Eye (tissue), 1 donor: Measurements from ENCODE around the gene DLX5.
A peak's percentile ranks its signal among the peaks of the same experiment; 100 is the strongest.

Source experiments
- DNase-seq: peaks from one replicate; pipeline ENCODE4 v3.0.0-alpha.2; 2015

DLX5 gene

DNA sequence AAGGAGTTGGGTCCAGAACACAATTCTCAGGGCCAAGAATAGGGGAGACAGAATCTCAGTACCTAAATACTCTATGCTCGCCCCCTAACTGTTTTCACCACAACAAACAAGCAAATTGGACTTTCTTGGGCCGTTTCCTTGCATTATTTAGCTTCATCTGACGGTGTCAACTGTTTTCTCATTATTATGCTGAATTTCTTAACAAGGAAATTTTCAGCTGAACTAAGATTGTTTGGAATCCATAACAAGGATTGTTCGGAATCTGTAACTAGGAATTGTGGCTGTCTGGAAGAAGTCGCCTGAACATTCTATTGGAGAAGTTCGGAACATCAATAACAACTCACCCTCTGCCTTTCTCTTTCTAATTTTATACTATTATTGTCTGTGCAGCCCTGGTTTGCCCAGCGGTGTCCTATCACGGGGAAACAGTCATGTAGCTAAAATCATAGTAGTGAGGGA lies 34.7 kb downstream of the DLX5 start:
- no peak for DNase-seq

DNA sequence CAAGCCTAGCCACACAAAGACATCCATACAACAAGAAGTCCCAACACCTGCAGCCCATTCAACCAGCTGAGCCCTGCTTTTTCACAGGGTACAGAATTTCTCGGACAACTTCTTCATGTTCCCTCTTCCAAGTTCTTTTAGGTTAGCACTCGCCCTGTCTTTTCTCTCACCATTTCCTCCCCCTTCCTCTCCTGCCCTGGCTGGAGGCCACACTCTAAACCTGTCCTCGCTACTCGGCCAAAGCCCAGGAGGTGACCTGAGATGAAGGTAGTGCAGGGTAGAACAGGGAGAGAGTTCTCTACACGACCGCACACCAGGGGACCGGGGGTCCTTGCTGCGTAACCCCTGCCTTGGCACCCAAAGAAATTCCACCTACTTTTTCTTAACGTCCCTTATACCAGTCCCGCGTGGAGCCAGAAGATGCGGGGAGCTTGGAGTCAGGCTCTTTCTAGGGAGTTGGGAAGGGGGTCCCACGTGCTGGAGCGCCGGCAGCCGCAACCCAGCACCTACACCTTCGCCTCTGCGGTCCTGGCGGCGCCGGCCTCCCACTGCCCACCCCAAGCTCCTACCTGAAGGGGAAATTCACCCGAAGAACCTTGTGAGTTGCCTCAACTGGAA lies 35.3 kb downstream of the DLX5 start:
- DNase-seq = peak; percentile 16

DNA sequence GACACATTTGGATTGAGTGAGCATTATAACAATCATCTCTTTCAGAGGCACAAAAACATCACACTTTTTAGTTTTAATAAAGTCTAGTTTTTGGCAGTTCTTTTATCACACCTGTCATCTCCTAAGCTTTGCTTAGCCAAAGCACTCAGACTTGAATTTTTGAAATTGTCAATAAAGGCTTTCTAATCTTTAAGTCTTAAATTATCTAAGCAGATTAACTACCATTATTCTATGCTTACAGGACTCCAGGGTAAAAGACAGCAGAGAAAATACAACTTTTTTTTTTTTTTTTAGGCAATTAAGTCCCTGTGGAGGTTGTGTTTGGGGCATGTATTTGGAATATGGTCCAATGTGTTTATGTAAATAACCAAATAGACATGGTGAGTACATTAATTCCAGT lies 36.9 kb downstream of the DLX5 start:
- no peak for DNase-seq

DNA sequence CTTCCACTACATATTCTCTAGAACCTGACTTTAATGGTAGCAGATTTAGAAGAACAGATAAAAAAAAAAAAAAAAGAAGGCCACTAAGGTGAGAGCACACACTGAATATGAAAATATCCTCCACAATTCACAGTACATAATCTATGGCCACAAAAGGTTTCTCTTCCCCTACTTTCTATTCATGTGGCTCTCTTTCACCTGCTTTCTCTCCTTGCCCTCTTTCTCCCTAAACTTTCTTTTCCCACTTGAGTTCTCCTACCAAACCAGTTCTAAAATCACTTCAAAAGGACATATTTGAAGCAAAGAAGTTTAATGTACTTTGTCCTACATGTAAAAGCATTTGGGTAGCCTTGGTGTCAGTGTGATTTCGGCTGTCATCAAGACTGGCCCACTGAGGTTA lies 37.7 kb downstream of the DLX5 start:
- no peak for DNase-seq

DNA sequence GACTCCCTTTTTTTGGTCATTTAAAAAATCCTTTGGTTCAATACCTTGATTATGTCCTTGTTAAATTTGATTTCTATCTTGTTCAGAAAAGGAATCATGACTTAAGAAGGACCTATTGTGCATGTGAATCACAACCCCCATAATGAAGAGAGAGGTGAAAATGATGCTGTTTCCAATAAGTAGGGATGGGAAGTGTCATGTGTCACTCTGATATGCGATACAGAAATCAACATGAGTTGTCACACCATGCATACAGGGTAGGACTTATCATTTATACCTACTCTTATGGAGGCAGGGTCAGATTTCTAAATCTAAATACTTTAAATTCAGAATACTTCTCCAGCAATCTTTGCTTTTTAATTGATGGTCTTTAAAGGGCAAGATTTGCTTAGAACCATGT lies 38.6 kb downstream of the DLX5 start:
- DNase-seq = no peak

DNA sequence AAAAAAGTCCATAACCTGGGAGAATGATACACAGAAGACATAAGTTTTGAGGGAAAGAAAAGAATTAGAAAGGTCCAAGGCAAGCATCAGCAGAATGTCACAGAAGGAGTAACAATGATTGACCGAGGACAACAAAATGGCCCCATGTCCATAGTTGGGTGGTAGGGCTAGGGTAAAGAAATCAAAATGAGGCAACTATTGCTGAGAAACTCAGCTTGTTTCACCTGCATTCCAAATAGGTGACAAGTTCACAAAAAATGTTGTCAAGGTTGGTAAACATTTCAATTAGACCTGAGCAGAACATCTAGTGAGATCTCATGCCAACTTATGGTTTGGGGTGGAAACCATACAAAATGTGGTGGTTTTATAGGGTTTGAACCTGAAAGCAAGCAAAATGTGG lies 42.0 kb downstream of the DLX5 start:
- no peak for DNase-seq

DNA sequence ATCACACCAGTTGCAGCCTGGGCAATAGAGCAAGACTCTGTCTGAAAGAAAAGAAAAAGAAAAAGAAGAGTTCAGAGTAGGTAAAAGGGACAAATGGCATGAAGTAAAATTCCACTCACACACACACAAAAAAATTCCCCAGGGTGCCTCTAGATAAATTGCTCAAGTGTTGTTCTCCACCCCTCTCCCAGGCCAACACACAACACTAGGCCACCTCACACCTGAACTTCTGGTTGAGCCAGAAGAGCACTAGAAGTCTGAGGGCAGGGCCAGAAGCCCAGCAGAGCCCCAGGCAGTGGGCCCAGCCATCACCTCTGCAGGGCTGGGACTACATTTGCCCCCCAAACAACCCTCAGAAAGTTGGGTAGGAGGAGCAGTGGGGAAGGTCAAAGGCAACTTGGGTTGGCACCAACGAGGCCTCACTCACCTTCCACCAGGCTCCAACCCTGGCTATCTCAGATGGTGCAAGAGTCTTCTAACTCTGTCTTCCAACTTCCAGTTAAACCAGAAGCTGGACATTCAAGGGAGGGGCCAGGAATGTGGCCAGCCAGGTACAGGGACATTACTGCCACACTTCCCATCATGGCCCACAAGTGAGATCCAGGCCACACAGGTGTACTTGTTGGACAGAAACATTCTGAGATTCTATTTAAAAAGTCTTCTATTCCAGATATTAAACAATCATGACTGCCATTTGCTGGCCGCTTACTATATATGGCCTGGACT lies 44.9 kb downstream of the DLX5 start:
- no peak for DNase-seq

DNA sequence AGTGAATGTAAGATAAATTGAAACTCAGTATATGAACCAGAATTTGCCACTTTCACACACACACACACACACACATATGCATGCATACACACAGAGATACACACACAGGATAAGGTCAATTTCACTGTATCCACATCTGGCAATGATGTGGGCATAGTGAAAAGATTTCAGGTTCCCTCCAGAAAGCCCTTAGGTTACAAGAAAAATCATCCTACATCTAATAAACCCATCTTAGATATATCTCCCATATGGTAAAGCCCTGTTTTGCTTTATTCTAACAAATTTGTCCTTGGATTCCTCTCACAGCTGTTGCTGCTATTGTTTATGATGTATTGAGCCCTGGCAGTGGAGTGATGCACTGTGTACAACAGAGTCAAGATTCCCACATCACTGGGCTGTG lies 47.2 kb downstream of the DLX5 start:
- DNase-seq = no peak

DNA sequence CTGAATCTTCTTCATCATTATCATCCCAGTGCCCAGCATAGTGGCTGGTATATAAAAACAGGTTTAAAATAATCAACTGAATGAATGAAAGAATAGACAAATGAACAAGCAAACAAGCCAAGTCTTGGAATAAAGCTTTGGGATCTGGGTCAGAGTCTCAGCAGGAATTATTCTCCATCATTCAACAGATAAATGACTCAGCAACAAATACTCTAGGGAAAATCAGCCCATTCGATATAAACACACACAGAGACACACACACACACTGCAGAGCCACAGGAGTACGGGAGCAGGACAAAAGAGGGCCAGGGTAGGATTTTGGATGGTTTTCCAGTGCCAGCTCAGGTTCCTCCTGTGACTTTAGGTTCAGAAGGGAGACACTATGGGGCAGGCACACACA lies 48.5 kb downstream of the DLX5 start:
- DNase-seq = no peak

DNA sequence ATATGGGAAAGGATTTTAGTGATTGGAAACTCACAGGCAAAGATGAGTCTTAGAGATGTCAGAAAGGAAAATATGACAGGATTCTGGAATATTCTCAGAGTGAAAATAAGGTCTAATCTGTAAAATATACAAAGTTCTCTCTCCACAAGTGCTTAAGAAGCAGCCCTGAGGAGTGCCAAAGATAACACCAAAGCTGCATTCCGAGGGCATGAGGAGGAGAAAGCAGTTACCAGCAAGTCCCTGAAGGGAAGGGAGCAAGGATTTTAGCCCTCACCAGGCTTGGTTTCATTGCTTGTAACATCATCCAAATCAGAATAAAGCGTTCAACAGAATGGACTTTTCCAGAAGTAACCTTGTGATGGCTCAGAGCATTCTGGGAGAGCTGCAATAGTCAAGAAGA lies 50.6 kb downstream of the DLX5 start:
- no peak for DNase-seq

DNA sequence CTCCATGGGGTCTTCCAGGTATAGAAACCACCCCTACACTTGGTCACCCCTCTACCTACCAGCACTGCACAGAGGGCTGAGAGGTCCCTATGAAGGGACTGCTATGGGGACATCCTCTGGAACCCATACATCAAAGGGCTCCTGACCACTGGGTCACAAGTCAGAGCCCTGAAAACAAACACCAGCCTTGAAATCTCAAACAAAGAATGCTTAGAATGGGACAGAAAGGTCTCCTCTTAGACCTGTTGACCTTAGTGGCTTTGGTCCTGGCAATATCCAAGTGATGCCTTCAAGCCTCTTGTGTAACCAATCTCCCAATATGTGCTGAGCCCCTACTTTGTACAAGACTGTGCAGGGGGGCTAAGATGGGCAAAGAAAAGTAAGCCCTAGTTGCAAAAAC lies 53.9 kb downstream of the DLX5 start:
- DNase-seq = no peak
